GM23338 (cell line): Measurements from ENCODE around the gene ICE1.

Experiments used
- CREB1 ChIP-seq: fragments of 250-450 bp; sonication (Bioruptor Pico); IDR thresholded peaks from 2 replicates; pipeline ENCODE4 v1.5.0; 2020; ENCODE audit warnings: low read depth, mild to moderate bottlenecking, moderate library complexity
- CTCF ChIP-seq, 2 experiments: fragments of 200-600 bp in 1 of 2; sonication (generic) in 1 of 2; conservative IDR thresholded peaks; 2 replicates each; pipeline versions ENCODE4 v1.5.1 to v1.6.1; 2016 to 2017; ENCODE audit warnings: antibody characterized with exemption in 2 of 2, low read depth in 2 of 2, mild to moderate bottlenecking in 2 of 2, moderate library complexity in 1 of 2
- ETS1 ChIP-seq: IDR thresholded peaks from 2 replicates; pipeline ENCODE4 v1.6.1; 2016; ENCODE audit warnings: antibody characterized with exemption
- EZH2 ChIP-seq: fragments of 200-600 bp; sonication (generic); IDR thresholded peaks from one replicate; pipeline ENCODE4 v1.8.0; 2017; ENCODE audit warnings: antibody characterized with exemption, mild to moderate bottlenecking, low read depth; ENCODE audit not compliant: unreplicated experiment
- EZH2phosphoT487 ChIP-seq: fragments of 200-600 bp; sonication (generic); IDR thresholded peaks from one replicate; pipeline ENCODE4 v1.8.1; 2018; ENCODE audit warnings: antibody characterized with exemption; ENCODE audit not compliant: unreplicated experiment
- JUNB ChIP-seq: IDR thresholded peaks from one replicate; pipeline ENCODE4 v1.6.1; 2016; ENCODE audit warnings: antibody characterized with exemption; ENCODE audit not compliant: unreplicated experiment
- NANOG ChIP-seq: IDR thresholded peaks from 2 replicates; pipeline ENCODE4 v1.6.1; 2016; ENCODE audit warnings: antibody characterized with exemption, borderline replicate concordance
- POLR2AphosphoS5 ChIP-seq: IDR thresholded peaks from 2 replicates; pipeline ENCODE4 v1.6.1; 2016; ENCODE audit warnings: antibody characterized with exemption, low read depth
- REST ChIP-seq: IDR thresholded peaks from one replicate; pipeline ENCODE4 v1.6.1; 2018; ENCODE audit warnings: antibody characterized with exemption; ENCODE audit not compliant: unreplicated experiment
- STAT1 ChIP-seq: IDR thresholded peaks from one replicate; pipeline ENCODE4 v1.6.1; 2016; ENCODE audit warnings: antibody characterized with exemption; ENCODE audit not compliant: unreplicated experiment
- ZNF114 ChIP-seq: fragments of 250-450 bp; sonication (Bioruptor Pico); IDR thresholded peaks from 2 replicates; pipeline ENCODE4 v1.5.0; 2020; ENCODE audit warnings: mild to moderate bottlenecking, moderate library complexity
- ZNF331 ChIP-seq: fragments of 250-450 bp; sonication (Bioruptor Pico); IDR thresholded peaks from 2 replicates; pipeline ENCODE4 v1.5.0; 2020; ENCODE audit warnings: low read depth, mild to moderate bottlenecking, moderate library complexity
- ZNF462 ChIP-seq: fragments of 250-450 bp; sonication (Bioruptor Pico); IDR thresholded peaks from 2 replicates; pipeline ENCODE4 v1.5.0; 2020; ENCODE audit warnings: mild to moderate bottlenecking, moderate library complexity

GRCh38 chr5:5398071-5398470 is 24.4 kb upstream of the ICE1 start:
- TF ChIP-seq CTCF (conservative IDR thresholded peaks at IDR 0.05; ENCODE audit: low read depth in 2 of 2), result no peak
- no peak for TF ChIP-seq POLR2AphosphoS5
- TF ChIP-seq ZNF331 (CRISPR knock-in tag), result no peak
- no peak for TF ChIP-seq EZH2
- TF ChIP-seq REST, result no peak
- no peak for TF ChIP-seq EZH2phosphoT487
- no peak for TF ChIP-seq STAT1
- no peak for TF ChIP-seq CREB1 (CRISPR knock-in tag)
- no peak for TF ChIP-seq JUNB
- TF ChIP-seq NANOG, result no peak
- no peak for TF ChIP-seq ZNF114
- TF ChIP-seq ETS1, result no peak
- TF ChIP-seq ZNF462 (CRISPR knock-in tag), result no peak
